Mesenchymal stem cell (in vitro differentiated cells and primary cell): ENCODE results near the gene HBA1. TPM values are rescaled to one million over a fixed set of nuclear protein-coding genes. Genes with fewer than 3 reads are reported as not detected.
A peak's percentile ranks its signal among the peaks of the same experiment; 100 is the strongest.
"Not testable (repeated sequence)": the region's sequence is repeated elsewhere in the genome, so short reads cannot be mapped to it uniquely, and the experiment has no call there.

Experiments used
- DNase-seq: peaks from one replicate; pipeline ENCODE4 v3.0.0-alpha.2; 2013
- H2AFZ ChIP-seq: one replicate; pipeline ENCODE4 v1.6.1; 2013; ENCODE audit warnings: low read depth, mild to moderate bottlenecking, control low read depth, inconsistent platforms, low read length, moderate library complexity
- H2AK5ac ChIP-seq: 2 replicates; pipeline ENCODE4 v1.6.1; 2013; ENCODE audit warnings: low read length, moderate library complexity, mild to moderate bottlenecking, inconsistent platforms; ENCODE audit not compliant: severe bottlenecking
- H2BK120ac ChIP-seq: one replicate; pipeline ENCODE4 v1.6.1; 2013; ENCODE audit warnings: low read depth, mild to moderate bottlenecking, inconsistent platforms, low read length, moderate library complexity
- H2BK12ac ChIP-seq, 2 experiments: one replicate each; pipeline ENCODE4 v1.6.1; 2013; ENCODE audit warnings: inconsistent platforms in 2 of 2, low read length in 2 of 2, mild to moderate bottlenecking in 2 of 2, moderate library complexity in 2 of 2, control low read depth in 1 of 2
- H2BK15ac ChIP-seq: one replicate; pipeline ENCODE4 v1.6.1; 2013; ENCODE audit warnings: mild to moderate bottlenecking, low read depth, inconsistent platforms; ENCODE audit not compliant: poor library complexity, severe bottlenecking
- H2BK5ac ChIP-seq: 2 replicates; pipeline ENCODE4 v1.6.1; 2013; ENCODE audit warnings: low read depth, mild to moderate bottlenecking, low read length, control low read depth, inconsistent platforms; ENCODE audit not compliant: poor library complexity, severe bottlenecking
- H3K14ac ChIP-seq, 2 experiments: one replicate each; pipeline ENCODE4 v1.6.1; 2013; ENCODE audit warnings: inconsistent platforms in 2 of 2, low read length in 2 of 2, control low read depth in 1 of 2, mild to moderate bottlenecking in 1 of 2, moderate library complexity in 1 of 2
- H3K18ac ChIP-seq, 2 experiments: one replicate each; pipeline ENCODE4 v1.6.1; 2013; ENCODE audit warnings: inconsistent platforms in 2 of 2, low read length in 2 of 2, control low read depth in 1 of 2, low read depth in 1 of 2, mild to moderate bottlenecking in 1 of 2
- H3K23ac ChIP-seq, 2 experiments: one replicate each; pipeline ENCODE4 v1.6.1; 2013; ENCODE audit warnings: inconsistent platforms in 2 of 2, low read length in 2 of 2, mild to moderate bottlenecking in 2 of 2, moderate library complexity in 2 of 2, control low read depth in 1 of 2
- H3K27ac ChIP-seq: 2 replicates; pipeline ENCODE4 v1.5.1; 2013; ENCODE audit warnings: mild to moderate bottlenecking, moderate library complexity, low read length, control low read depth, inconsistent platforms; ENCODE audit not compliant: poor library complexity, severe bottlenecking
- H3K27me3 ChIP-seq, 2 experiments: 2 replicates each; pipeline versions ENCODE4 v1.6.1 to v1.7.0; 2013; ENCODE audit warnings: low read length in 2 of 2, mild to moderate bottlenecking in 2 of 2, moderate library complexity in 2 of 2, control low read depth in 1 of 2, inconsistent platforms in 1 of 2; ENCODE audit not compliant: control insufficient read depth in 1 of 2, insufficient read depth in 1 of 2
- H3K36me3 ChIP-seq, 2 experiments: 2 replicates each; pipeline versions ENCODE4 v1.6.1 to v1.7.0; 2013; ENCODE audit warnings: low read length in 2 of 2, control low read depth in 1 of 2, inconsistent platforms in 1 of 2, low read depth in 1 of 2, mild to moderate bottlenecking in 1 of 2; ENCODE audit not compliant: insufficient read depth in 2 of 2, control insufficient read depth in 1 of 2
- H3K4ac ChIP-seq, 2 experiments: one replicate each; pipeline ENCODE4 v1.6.1; 2013; ENCODE audit warnings: inconsistent platforms in 2 of 2, low read length in 2 of 2, mild to moderate bottlenecking in 2 of 2, moderate library complexity in 2 of 2, control low read depth in 1 of 2, low read depth in 1 of 2
- H3K4me1 ChIP-seq: 2 replicates; pipeline ENCODE4 v1.6.1; 2013; ENCODE audit warnings: low read depth, low read length, control low read depth; ENCODE audit not compliant: control insufficient read depth, insufficient read depth
- H3K4me2 ChIP-seq: 2 replicates; pipeline ENCODE4 v1.6.1; 2013; ENCODE audit warnings: low read length, mild to moderate bottlenecking, inconsistent platforms; ENCODE audit not compliant: poor library complexity, severe bottlenecking
- H3K4me3 ChIP-seq, 2 experiments: 2 replicates each; pipeline versions ENCODE4 v1.5.1 to v1.7.0; 2013; ENCODE audit warnings: low read length in 2 of 2, mild to moderate bottlenecking in 2 of 2, control low read depth in 1 of 2, low read depth in 1 of 2; ENCODE audit not compliant: insufficient read depth in 1 of 2
- H3K79me1 ChIP-seq: replicated peaks from 2 replicates; pipeline ENCODE4 v1.6.1; 2013; ENCODE audit warnings: mild to moderate bottlenecking, control low read depth, low read length, inconsistent platforms; ENCODE audit not compliant: poor library complexity, severe bottlenecking
- H3K9ac ChIP-seq: 2 replicates; pipeline ENCODE4 v1.7.0; 2013; ENCODE audit warnings: mild to moderate bottlenecking, low read length, moderate library complexity
- H3K9me3 ChIP-seq: 2 replicates; pipeline ENCODE4 v1.7.0; 2013; ENCODE audit warnings: mild to moderate bottlenecking, low read length; ENCODE audit not compliant: control insufficient read depth
- H4K8ac ChIP-seq: one replicate; pipeline ENCODE4 v1.6.1; 2013; ENCODE audit warnings: inconsistent platforms, mild to moderate bottlenecking, low read length, moderate library complexity
- H4K91ac ChIP-seq: one replicate; pipeline ENCODE4 v1.6.1; 2013; ENCODE audit warnings: mild to moderate bottlenecking, low read length, inconsistent platforms
- WGBS: methylation state at CpG from one replicate; pipeline ENCODE4 v1.1.7; 2013; ENCODE audit warnings: mixed read lengths; 5-methylcytosine and 5-hydroxymethylcytosine counted together
- small RNA-seq: library from polyadenylated mRNA; stranded (forward); fragments of <200 nt; extraction: miRNeasy Mini kit (QIAGEN cat#:217004); gene quantifications from one replicate; pipeline ENCODE3, GENCODE V24; 2013; ENCODE audit warnings: low read depth

The HBA1 gene

DNA sequence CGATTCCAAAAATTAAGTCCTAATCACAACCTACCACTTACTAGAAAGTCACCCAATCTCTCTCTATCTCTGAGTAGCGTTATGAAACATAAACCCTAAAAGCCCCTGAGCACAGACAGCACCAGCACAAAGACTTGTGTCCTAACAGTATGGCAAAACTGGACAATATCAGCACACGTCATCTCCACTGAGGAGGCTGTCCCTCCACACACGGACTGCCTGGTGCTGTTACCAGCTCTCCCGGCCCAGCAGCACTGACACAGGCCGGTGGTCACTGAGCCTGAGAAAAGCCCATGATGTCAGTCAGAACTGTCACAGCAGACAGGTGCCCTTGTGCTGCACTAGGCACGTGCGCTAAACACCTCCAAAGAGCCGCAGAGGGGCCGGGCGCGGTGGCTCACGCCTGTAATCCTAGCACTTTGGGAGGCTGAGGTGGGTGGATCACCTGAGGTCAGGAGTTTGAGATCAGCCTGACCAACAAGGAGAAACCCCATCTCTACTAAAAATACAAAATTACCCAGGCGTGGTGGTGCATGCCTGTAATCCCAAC, 35.2 kb downstream of the HBA1 start:
- DNase-seq, H2BK120ac ChIP-seq, H2AK5ac ChIP-seq, H2AFZ ChIP-seq, H2BK15ac ChIP-seq, H3K18ac ChIP-seq, H3K23ac ChIP-seq, H2BK12ac ChIP-seq, H3K14ac ChIP-seq, H3K9ac ChIP-seq, H3K27me3 ChIP-seq, H3K4me1 ChIP-seq, H4K8ac ChIP-seq, H3K27ac ChIP-seq, H3K4ac ChIP-seq, H3K4me3 ChIP-seq, H2BK5ac ChIP-seq, H3K9me3 ChIP-seq, H3K4me2 ChIP-seq: not testable (repeated sequence)
- Histone ChIP-seq H4K91ac (peak overlapping the region; percentile 2), H3K36me3 (peaks cover 69 to 83% of the 10 kb centered on the region in 2 experiments), H3K79me1 (peaks cover 21% of the 10 kb centered on the region)
- WGBS: 98% methylated on average over 14 of the region's 14 CpGs

DNA sequence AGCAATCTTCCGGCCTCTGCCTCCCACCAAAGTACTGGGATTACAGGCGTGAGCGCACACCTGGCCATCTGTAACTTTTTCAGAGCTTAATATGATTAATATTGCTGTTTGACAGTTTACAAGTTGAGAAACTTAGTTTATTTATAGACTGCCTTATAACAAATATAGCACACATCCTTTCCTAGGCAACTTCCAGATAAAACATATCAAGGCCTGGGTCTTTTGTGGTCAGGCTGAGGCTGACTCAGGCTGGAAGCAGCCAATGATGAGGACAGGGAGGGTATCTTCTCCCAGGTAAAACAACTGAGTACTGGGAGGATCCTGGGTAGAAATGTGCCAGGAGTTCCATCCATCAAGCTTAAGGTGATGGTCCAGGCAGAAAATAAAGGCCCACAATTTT, 36.5 kb downstream of the HBA1 start:
- Histone ChIP-seq H3K14ac (no peak overlapping the region), H3K4me1 (peaks cover 7% of the 10 kb centered on the region), H2AFZ (no peak overlapping the region), H3K9ac (no peak overlapping the region), H2AK5ac (no peak overlapping the region), H3K23ac (no peak overlapping the region), H4K91ac (no peak overlapping the region), H4K8ac (no peak overlapping the region), H3K27ac (no peak overlapping the region), H3K27me3 (no peaks in the 10 kb centered on the region), H2BK12ac (no peak overlapping the region), H3K4me2 (no peak overlapping the region), H3K9me3 (no peaks in the 10 kb centered on the region), H2BK120ac (no peak overlapping the region), H3K79me1 (peaks cover 15% of the 10 kb centered on the region), H3K4ac (no peak overlapping the region), H3K4me3 (no peak overlapping the region), H3K18ac (no peak overlapping the region), H2BK5ac (no peak overlapping the region), H2BK15ac (no peak overlapping the region), H3K36me3 (peaks cover 72 to 82% of the 10 kb centered on the region in 2 experiments)
- 100% methylated on average over 1 of the region's 3 CpGs for WGBS
- DNase-seq: no peak

DNA sequence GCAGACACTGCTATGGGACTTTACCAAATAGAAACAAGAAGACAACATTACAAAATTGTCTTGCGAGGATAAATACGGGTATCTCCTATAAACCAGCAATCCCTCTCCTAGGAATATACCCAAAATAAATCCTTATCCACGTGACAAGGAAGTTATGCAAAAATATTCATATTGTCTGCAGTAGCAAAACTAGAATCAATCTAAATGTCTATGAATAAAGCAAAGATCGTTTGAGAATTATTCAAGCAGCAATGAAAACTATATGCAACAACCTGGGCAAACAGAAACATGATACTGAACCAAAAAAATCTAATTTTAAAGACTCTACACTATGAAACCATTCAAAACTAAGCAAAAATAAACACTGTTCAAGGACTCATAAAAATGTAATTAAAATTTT, 43.5 kb downstream of the HBA1 start:
- H3K9me3 ChIP-seq: no peaks in the 10 kb centered on the region
- H3K27me3 ChIP-seq: no peaks in the 10 kb centered on the region
- no peak overlapping the region for H3K9ac ChIP-seq
- H3K23ac ChIP-seq: no peak overlapping the region
- H3K27ac ChIP-seq: no peak overlapping the region
- H3K4me2 ChIP-seq: no peak overlapping the region
- no peak overlapping the region for H3K18ac ChIP-seq
- H4K8ac ChIP-seq: no peak overlapping the region
- no peak for DNase-seq
- H2BK15ac ChIP-seq: no peak overlapping the region
- H3K36me3 ChIP-seq: peaks cover 76 to 82% of the 10 kb centered on the region in 2 experiments
- no peak overlapping the region for H3K4me3 ChIP-seq
- no peak overlapping the region for H3K14ac ChIP-seq
- H2BK5ac ChIP-seq: no peak overlapping the region
- H2BK120ac ChIP-seq: no peak overlapping the region
- peaks cover 10% of the 10 kb centered on the region for H3K79me1 ChIP-seq
- H3K4ac ChIP-seq: no peak overlapping the region
- H2BK12ac ChIP-seq: no peak overlapping the region
- 100% methylated on average over 2 of the region's 4 CpGs for WGBS
- H4K91ac ChIP-seq: no peak overlapping the region
- H3K4me1 ChIP-seq: peaks cover 3% of the 10 kb centered on the region
- no peak overlapping the region for H2AK5ac ChIP-seq
- H2AFZ ChIP-seq: no peak overlapping the region

Small RNA genes within 50 kb of the gene (small RNA-seq; reads per million reads assigned to genes)
- gene RF00019: not detected
